GM19025 (cell line): ENCODE data around the gene GTPBP1.

Experiments used
- ATAC-seq: cut with Tn5 transposase; IDR thresholded peaks from one replicate; pipeline ENCODE4 v1.9.1; 2021; ENCODE audit warnings: mild to moderate bottlenecking, low read depth, moderate library complexity; ENCODE audit not compliant: unreplicated experiment

GTPBP1 gene

DNA sequence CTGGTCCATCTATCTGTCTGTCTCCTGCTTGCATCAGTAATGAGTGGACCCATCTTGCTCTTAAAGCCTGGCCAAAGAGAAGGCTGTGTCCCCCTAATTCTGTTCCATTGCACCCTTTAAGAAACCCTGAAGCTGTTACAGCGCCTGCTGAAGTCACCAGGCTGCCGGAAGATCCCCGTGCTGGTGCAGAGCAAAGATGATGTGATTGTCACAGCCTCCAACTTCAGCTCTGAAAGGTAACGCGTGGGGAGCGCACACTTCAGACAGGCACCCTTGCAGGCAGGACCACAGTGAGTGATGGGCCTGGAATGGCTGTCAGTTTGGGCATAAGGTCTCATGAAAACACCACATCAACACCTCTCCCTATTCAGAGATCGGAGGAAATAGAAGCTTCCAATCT, 18.4 kb downstream of the GTPBP1 start:
- ATAC-seq: no peak

DNA sequence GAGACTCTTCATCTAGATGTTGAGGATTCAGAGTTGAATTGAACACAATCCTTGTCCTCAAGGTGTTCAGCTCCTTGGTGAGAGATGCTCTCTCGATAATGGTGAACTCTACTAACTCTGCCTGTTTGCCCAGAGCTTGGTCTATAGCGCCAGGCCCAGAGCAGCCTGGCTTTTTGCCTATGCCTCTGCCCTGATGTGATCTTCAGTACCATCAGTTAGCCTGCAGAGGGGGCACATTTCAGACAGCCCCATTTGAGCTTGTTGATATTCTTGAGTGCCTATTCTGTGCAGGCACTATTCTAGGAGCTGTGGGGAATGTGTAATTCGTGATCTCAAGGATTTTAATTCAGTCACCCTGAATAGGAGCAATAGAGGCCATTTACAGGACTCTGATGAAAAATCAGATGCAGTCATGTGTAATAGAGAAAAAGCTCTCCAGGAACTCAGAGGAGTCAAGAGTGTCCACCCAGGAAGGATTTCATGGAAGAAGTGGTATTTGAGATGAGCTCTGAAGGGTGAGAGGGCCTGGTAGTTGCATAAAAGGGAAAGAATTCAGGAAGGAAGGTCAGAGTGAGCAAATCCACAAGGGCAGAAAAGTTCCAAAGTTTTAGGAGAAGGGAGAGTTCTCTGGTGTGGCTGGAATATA, 19.3 kb downstream of the GTPBP1 start:
- no peak for ATAC-seq

DNA sequence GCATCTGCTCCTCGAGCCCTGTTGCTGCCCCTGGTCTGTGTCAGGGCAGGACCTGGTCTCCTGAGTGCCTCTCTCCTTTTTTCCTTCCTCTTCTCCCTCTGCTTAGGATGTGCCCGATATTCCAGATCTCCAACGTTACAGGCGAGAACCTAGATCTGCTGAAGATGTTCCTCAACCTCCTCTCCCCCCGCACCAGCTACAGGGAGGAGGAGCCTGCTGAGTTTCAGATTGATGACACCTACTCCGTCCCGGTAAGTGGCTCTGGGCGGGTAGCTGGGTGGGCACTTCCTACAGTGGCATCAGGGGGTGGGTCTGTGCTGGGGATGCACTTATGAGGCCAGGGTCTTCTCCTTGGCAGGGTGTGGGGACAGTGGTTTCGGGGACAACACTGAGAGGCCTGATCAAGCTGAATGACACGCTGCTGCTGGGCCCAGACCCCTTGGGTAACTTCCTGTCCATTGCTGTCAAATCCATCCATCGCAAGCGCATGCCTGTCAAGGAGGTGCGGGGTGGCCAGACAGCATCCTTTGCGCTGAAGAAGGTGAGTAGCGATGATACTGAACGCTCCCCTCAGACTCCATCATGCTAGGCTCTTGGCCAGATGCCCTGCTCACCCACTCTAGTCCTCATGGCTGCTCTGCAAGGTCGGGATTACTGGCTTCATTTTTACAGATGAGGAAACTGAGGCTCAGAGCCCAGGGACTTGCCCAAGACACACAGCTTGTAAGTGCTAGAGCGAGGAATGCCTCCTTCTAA, 20.3 kb downstream of the GTPBP1 start:
- no peak for ATAC-seq

DNA sequence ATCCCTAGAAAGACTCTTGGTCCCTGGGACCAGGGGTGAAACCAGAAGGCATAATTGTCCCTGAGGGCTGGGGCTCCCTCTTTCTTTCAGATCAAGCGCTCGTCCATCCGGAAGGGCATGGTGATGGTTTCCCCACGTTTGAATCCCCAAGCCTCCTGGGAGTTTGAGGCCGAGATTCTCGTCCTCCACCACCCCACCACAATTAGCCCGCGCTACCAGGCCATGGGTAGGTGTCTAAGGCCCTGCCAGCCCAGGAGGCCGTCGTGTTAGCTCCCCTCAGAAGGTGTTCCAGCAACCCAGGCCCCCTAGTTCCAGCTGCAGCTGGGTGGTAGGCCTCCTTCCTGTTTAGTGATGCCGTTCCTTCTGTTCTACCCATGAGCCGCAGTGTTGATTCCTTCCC, 21.4 kb downstream of the GTPBP1 start:
- ATAC-seq: no peak

- no peak for ATAC-seq
Observed at GRCh38 chr22:38727530-38728451, 22.0 kb downstream of the GTPBP1 start.

DNA sequence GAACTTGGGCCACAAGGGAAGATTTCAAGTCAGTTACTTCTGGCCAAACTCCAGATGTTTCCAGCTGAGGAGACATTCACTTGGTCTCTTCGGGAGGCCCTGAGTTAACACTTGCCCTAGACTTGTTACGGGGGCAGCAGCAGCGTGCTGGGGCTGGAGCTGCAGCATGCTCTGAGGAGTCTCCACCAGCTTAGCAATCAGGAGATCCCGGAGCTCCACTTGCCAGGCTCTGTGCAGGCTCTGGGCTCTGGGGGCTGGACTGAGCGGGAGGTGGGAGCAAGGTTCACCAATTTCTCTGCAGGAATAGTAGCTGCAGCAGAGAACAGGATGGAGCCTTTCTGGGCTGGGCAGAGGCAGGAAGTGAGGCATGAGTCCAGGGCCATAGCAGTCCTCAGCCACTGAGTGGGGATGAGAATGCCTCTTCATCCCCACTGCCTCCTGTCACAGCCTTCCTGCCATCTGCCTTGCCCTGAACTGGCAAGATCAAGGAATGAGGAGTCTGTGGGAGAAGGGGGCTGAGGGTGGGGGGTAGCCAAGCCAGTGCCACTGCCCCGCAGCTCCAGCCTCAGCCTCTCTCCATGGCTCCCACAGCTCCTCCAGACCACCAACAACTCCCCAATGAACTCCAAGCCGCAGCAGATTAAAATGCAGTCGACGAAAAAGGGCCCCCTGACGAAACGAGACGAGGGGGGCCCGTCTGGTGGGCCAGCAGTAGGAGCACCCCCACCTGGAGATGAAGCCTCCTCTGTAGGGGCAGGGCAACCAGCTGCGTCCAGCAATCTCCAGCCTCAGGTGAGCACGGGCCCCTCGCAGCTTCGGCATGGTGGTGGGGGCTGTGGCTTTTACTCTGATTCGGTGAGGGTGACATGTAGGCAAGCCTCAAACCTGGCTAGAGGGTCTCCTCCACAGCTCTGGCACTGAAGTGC, 23.4 kb downstream of the GTPBP1 start:
- no peak for ATAC-seq

- no peak for ATAC-seq
Observed at GRCh38 chr22:38729946-38730345, 24.2 kb downstream of the GTPBP1 start.

DNA sequence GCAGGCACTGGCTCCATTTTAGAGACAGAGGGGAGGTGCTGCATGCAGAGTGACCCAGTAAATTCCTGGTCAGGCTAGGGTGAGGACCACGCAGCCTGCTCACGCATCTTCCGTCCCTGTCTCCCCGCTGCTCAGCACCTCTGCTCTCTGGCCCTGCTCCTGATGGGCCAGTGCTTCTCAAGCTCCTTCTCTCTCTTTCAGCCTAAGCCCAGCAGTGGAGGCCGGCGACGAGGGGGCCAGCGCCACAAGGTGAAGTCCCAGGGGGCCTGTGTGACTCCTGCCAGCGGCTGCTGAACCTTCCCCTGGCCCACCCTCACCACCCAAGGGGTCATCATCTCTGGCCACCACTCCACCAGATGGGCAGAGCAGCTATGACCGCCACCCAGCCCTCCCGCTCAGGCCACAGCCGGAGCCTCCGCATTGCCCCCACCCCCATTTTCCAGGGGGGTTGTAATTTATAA, 24.7 kb downstream of the GTPBP1 start:
- ATAC-seq: no peak

- no peak for ATAC-seq
Observed at GRCh38 chr22:38731703-38732161, 26.0 kb downstream of the GTPBP1 start.

DNA sequence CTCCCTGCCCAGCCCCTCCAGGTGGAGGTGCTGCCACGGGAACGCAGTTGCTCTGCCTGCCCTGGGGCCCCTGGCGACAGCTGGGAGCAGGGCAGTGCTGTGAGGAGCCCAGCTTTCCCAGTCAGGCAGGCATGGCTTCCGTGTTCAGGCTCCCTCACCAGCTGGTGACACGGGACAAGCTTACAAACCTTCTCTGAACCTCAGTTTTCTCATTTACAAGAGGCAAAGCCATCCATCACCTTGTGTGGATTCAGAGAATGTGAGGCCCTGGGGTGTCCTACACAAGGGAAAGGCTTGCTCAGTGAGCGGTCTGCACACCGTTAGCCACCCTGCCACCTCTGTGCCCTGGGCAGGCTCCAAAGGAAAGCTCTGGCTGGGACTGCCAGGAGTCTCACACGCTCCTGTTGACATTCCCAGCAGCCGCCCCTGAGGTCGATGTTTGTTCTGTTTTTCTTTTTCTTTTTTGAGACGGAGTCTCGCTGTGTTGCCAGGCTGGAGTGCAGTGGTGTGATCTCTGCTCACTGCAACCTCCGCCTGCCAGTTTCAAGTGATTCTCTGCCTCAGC, 26.6 kb downstream of the GTPBP1 start:
- ATAC-seq: no peak

DNA sequence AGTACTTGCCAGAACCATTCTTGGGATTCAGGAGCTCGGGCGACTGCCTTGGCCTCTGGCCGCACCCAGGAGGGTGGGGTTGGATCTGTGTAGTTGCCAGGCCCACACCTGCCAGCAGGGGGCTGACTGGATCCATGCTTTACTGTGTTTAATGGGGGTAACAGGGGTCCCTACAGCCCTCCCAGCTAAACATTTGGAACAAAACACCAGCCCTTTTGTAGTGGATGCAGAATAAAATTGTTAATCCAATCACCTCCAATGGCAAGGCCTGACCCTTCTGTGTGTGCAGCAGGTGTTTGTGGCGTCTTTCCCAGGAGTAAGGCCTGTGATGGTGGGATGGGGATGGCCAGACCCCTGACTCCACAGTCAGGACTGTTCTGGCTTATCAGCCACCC, 27.6 kb downstream of the GTPBP1 start:
- no peak for ATAC-seq

DNA sequence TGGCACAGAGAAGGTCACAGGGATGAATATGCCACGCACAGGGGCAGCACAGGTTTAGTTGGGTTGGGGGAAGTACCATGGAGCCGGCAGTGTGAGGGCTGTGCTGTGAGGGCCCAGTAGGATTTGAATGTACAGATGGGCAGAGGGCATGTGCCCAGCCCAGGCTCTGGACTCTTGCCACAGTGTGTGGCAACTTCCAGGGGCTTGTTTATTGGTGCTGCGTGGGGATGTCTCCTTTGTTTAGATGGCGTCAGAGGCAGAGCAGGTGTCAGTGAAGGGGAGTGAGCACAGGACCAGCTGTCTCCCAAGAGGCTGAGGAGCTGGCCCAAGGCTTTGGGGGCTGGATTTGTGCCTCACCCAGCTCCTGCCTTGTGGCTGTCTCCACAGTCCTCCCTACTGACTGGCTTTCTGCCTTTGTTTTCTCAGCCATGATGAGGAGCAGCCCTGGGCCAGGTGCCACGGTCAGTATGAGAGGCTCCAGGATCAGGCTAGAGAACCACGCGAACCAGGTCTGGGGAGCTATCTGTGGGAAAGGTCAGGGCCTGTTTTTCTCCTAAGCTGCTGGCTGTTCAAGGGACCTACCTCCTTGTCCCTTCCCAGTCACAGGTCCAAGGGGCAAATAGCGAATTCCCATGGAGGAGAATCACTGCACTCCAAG, 28.1 kb downstream of the GTPBP1 start:
- ATAC-seq: no peak

GRCh38 chr22:38734421-38735100, 28.8 kb downstream of the GTPBP1 start:
- ATAC-seq: no peak

DNA sequence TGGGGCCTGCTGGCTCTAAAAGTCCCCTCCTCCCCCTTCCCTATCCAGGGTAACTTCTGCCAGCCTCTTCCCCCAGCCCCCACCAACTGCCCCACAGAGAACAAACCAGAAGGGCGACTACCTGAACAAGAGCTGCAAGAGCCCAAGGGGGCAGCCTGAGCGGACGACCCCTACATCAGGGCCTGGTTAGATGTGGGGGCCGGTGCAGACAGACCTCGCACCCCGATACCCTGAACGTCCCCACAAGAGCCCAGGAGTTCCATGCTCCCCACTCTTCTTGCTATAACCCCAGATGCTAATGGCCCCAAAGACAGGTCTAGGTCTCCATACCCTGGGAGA, 29.4 kb downstream of the GTPBP1 start:
- no peak for ATAC-seq

- ATAC-seq: no peak
Observed at GRCh38 chr22:38735465-38736256, 29.9 kb downstream of the GTPBP1 start.

GRCh38 chr22:38736257-38736570, 30.5 kb downstream of the GTPBP1 start:
- ATAC-seq: no peak

DNA sequence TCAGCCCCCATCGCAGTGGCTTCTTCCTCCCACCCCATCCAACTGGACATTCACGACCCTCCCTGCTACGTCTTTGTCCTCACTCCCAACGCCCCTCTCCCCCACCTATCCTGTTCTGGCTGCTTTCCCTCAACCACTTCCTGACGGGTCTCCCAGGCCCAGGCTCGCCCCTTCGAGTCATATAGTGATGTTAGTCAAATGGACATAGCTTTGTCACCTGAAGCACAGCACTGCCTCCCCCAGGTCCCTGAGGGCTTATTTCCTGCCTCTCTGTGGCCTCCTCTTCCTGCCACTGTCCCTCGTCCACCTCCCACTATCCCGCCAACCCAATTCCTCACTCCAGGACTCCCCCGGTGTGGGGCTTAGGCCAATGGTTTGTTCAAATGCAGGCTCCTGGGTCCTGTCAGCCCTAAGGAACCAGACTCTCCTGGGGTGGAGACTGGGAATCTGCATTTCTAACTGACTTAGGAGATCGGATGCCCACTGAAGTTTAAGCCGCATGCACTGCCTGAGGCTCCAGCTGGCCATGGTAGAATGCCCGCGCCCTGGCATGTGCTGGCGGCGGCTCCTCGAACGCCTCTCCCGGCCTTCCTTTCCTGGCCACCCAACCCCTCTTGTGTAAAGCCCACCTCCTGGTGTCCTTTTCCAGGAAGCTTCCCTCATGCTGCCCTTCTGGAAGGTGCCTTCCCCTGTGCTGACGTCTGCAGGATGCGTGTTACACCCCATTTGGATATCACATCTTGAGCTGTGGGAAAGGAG, 31.7 kb downstream of the GTPBP1 start:
- ATAC-seq: no peak
